ENCODE results near the gene NPVF. TPM values are rescaled to one million over a fixed set of nuclear protein-coding genes. Genes with fewer than 3 reads are reported as not detected.
A peak's percentile ranks its signal among the peaks of the same experiment; 100 is the strongest.

NPVF gene
- total RNA-seq, 6 experiments from 2014 or later: not detected

- no peaks in the 10 kb centered on the region for H3K9me3 ChIP-seq
- DNase-seq (no peak), ATAC-seq (no peak)
- no peak for TF ChIP-seq CTCF (IDR thresholded peaks at IDR 0.05)
- no peak for TF ChIP-seq POLR2A (IDR thresholded peaks at IDR 0.05)
- no peak overlapping the region for H3K4me3 ChIP-seq
- 81% methylated on average over 3 of the region's 3 CpGs for WGBS (ENCODE audit: insufficient coverage, low coverage, low lambda C conversion rate, missing lambda C conversion rate)
- H3K36me3 ChIP-seq: no peaks in the 10 kb centered on the region
- no peaks in the 10 kb centered on the region for H3K4me1 ChIP-seq
- H3K27ac ChIP-seq: no peak overlapping the region
- intact Hi-C loops (cut with DNase I): no loop called here
- no peaks in the 10 kb centered on the region for H3K27me3 ChIP-seq
Measured at GRCh38 chr7:25206765-25207164, 21.5 kb downstream of the NPVF start.

GRCh38 chr7:25196132-25196896 lies 32.0 kb downstream of the NPVF start:
- H3K36me3 ChIP-seq: no peaks in the 10 kb centered on the region
- no peak for DNase-seq
- no peak overlapping the region for H3K4me3 ChIP-seq
- TF ChIP-seq CTCF (IDR thresholded peaks at IDR 0.05): no peak
- TF ChIP-seq POLR2A (IDR thresholded peaks at IDR 0.05): no peak
- WGBS (ENCODE audit: insufficient coverage, low coverage, low lambda C conversion rate, missing lambda C conversion rate): 18% methylated on average over 5 of the region's 5 CpGs
- no peaks in the 10 kb centered on the region for H3K9me3 ChIP-seq
- peak; percentile 73 to 83 (median 77) for ATAC-seq
- intact Hi-C loops (cut with DNase I): no loop called here
- H3K4me1 ChIP-seq: peaks cover 0 to 24% (median 7%) of the 10 kb centered on the region in 4 donors
- H3K27ac ChIP-seq: peak overlapping the region in 1 of 3 donors; percentile 24
- H3K27me3 ChIP-seq: no peaks in the 10 kb centered on the region

DNA sequence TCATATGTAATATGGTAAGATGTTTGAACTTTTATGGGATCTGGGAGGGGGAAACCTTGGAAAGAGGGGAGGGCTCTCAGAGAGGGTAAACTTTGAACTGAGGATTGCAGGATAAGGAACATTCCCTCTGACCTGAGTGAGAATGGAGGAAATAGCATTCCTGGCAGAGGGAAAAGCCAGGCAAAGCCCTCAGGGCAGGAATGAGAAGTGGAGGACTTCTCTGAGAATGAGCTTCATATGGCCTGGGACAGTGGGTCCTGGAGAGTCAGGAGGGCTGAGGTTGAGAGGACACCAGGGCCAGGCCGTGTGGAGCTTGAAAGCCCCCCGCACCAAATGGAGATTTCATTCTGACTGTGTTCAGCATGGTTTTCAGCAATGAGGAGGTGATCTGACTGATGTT lies 34.2 kb downstream of the NPVF start:
- no peak overlapping the region for H3K4me3 ChIP-seq
- peaks cover 0 to 24% (median 7%) of the 10 kb centered on the region in 4 donors for H3K4me1 ChIP-seq
- no peak for DNase-seq
- no peaks in the 10 kb centered on the region for H3K36me3 ChIP-seq
- H3K27ac ChIP-seq: no peak overlapping the region
- no peaks in the 10 kb centered on the region for H3K9me3 ChIP-seq
- intact Hi-C loops (cut with DNase I): no loop called here
- no peak for TF ChIP-seq POLR2A (IDR thresholded peaks at IDR 0.05)
- no peak for TF ChIP-seq CTCF (IDR thresholded peaks at IDR 0.05)
- H3K27me3 ChIP-seq: no peaks in the 10 kb centered on the region
- no peak for ATAC-seq
- 100% methylated on average over 1 of the region's 2 CpGs for WGBS (ENCODE audit: insufficient coverage, low coverage, low lambda C conversion rate, missing lambda C conversion rate)

GRCh38 chr7:25192043-25192442 lies 36.2 kb downstream of the NPVF start:
- TF ChIP-seq CTCF (IDR thresholded peaks at IDR 0.05) (no peak), POLR2A (IDR thresholded peaks at IDR 0.05) (no peak)
- peaks cover 0 to 24% (median 7%) of the 10 kb centered on the region in 4 donors for H3K4me1 ChIP-seq
- H3K36me3 ChIP-seq: no peaks in the 10 kb centered on the region
- peak overlapping the region in 2 of 3 donors; percentile 52 to 55 for H3K27ac ChIP-seq
- peak; percentile 71 to 80 (median 78) for ATAC-seq
- H3K9me3 ChIP-seq: no peaks in the 10 kb centered on the region
- intact Hi-C loops (cut with DNase I): no loop called here
- H3K4me3 ChIP-seq: no peak overlapping the region
- peak in 2 of 3 donors; percentile 33 to 66 for DNase-seq
- H3K27me3 ChIP-seq: no peaks in the 10 kb centered on the region
- 24% methylated on average over 3 of the region's 3 CpGs for WGBS (ENCODE audit: insufficient coverage, low coverage, low lambda C conversion rate, missing lambda C conversion rate)
